DND-41 (cell line): ENCODE data around the gene EPHA10.

ENCODE experiments used
- ATAC-seq: fragments of 200-7000 bp; cut with Tn5 transposase; 3 replicates; pipeline ENCODE4 v1.9.1; 2021; ENCODE audit warnings: low read depth; ENCODE audit not compliant: insufficient read depth
- DNase-seq: peaks from one replicate; pipeline ENCODE4 v3.0.0-alpha.2; 2020
- H2AFZ ChIP-seq: 2 replicates; pipeline ENCODE4 v1.6.0; 2012; ENCODE audit warnings: low read depth, low read length
- H3K27ac ChIP-seq: 2 replicates; pipeline ENCODE4 v1.5.1; 2012; ENCODE audit warnings: low read length, inconsistent platforms
- H3K27me3 ChIP-seq: fragments of 200-600 bp; sonication (generic); 2 replicates; pipeline ENCODE4 v1.6.0; 2012; ENCODE audit warnings: low read length, mild to moderate bottlenecking, inconsistent platforms; ENCODE audit not compliant: insufficient read depth, poor library complexity
- H3K36me3 ChIP-seq: 2 replicates; pipeline ENCODE4 v1.5.1; 2012; ENCODE audit warnings: low read length, inconsistent platforms; ENCODE audit not compliant: insufficient read depth
- H3K4me1 ChIP-seq: 2 replicates; pipeline ENCODE4 v1.5.1; 2012; ENCODE audit warnings: mild to moderate bottlenecking, low read length; ENCODE audit not compliant: insufficient read depth
- H3K4me2 ChIP-seq: 2 replicates; pipeline ENCODE4 v1.6.0; 2012; ENCODE audit warnings: mild to moderate bottlenecking, moderate library complexity, low read length, inconsistent platforms; ENCODE audit not compliant: insufficient read depth
- H3K4me3 ChIP-seq, 2 experiments: fragments of 200-600 bp in 1 of 2; shearing (Covaris generic) in 1 of 2; 2 replicates each; pipeline ENCODE4 v1.5.1; 2012 to 2016; ENCODE audit warnings: inconsistent platforms in 2 of 2, low read length in 2 of 2, mild to moderate bottlenecking in 2 of 2, low read depth in 1 of 2, moderate library complexity in 1 of 2
- H3K79me2 ChIP-seq: 2 replicates; pipeline ENCODE4 v1.6.0; 2012; ENCODE audit warnings: low read length, inconsistent platforms; ENCODE audit not compliant: insufficient read depth
- H3K9ac ChIP-seq: 2 replicates; pipeline ENCODE4 v1.6.0; 2012; ENCODE audit warnings: low read depth, mild to moderate bottlenecking, inconsistent platforms, low read length, moderate library complexity
- H3K9me3 ChIP-seq: 2 replicates; pipeline ENCODE4 v1.5.1; 2012; ENCODE audit warnings: low read length, moderate library complexity, mild to moderate bottlenecking, inconsistent platforms; ENCODE audit not compliant: insufficient read depth, severe bottlenecking
- H4K20me1 ChIP-seq: 2 replicates; pipeline ENCODE4 v1.6.0; 2012; ENCODE audit warnings: low read length; ENCODE audit not compliant: insufficient read depth
- EZH2 ChIP-seq: IDR thresholded peaks from 3 replicates; pipeline ENCODE4 v1.6.1; 2012; ENCODE audit warnings: borderline replicate concordance, low read depth, mild to moderate bottlenecking, moderate library complexity, low read length, inconsistent platforms; ENCODE audit not compliant: severe bottlenecking
- TF ChIP-seq, protein P1 (sequence below): IDR thresholded peaks from 2 replicates; pipeline ENCODE4 v1.5.1; 2012; ENCODE audit warnings: borderline replicate concordance, low read length, moderate library complexity, mild to moderate bottlenecking; ENCODE audit not compliant: poor library complexity, severe bottlenecking; ENCODE audit errors: extremely low read depth

Gene EPHA10

DNA sequence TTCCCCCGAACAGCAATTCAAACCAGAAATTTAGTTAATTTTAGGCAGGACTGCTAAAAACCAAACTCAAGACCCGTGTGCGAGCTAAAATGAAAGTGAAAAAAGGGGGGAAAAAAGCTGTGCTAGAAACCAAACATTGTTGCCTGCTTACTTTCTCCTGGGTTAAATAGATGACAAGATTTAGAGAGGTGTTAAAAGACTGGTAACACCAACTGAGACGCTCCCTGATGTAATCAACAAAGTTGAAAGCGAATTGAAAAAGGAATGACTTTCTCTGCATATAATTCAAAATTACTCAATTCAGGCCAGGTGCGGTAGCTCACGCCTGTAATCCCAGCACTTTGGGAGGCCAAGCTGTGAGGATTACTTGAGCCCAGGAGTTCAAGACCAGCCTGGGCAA lies 65.8 kb downstream of the EPHA10 start:
- Histone ChIP-seq H4K20me1 (peaks cover 4% of the 10 kb centered on the region), H3K27me3 (no peaks in the 10 kb centered on the region), H3K9ac (no peak overlapping the region), H3K79me2 (peaks cover 13% of the 10 kb centered on the region), H2AFZ (no peak overlapping the region), H3K4me1 (peaks cover 8% of the 10 kb centered on the region), H3K27ac (no peak overlapping the region), H3K4me2 (no peak overlapping the region), H3K4me3 (no peak overlapping the region), H3K36me3 (peaks cover 88% of the 10 kb centered on the region), H3K9me3 (no peaks in the 10 kb centered on the region)
- TF ChIP-seq, protein P1, sequence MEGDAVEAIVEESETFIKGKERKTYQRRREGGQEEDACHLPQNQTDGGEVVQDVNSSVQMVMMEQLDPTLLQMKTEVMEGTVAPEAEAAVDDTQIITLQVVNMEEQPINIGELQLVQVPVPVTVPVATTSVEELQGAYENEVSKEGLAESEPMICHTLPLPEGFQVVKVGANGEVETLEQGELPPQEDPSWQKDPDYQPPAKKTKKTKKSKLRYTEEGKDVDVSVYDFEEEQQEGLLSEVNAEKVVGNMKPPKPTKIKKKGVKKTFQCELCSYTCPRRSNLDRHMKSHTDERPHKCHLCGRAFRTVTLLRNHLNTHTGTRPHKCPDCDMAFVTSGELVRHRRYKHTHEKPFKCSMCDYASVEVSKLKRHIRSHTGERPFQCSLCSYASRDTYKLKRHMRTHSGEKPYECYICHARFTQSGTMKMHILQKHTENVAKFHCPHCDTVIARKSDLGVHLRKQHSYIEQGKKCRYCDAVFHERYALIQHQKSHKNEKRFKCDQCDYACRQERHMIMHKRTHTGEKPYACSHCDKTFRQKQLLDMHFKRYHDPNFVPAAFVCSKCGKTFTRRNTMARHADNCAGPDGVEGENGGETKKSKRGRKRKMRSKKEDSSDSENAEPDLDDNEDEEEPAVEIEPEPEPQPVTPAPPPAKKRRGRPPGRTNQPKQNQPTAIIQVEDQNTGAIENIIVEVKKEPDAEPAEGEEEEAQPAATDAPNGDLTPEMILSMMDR = no peak
- TF ChIP-seq EZH2 = no peak
- ATAC-seq (no peak), DNase-seq (no peak)

- Histone ChIP-seq H3K4me1 (peaks cover 22% of the 10 kb centered on the region), H3K27me3 (no peaks in the 10 kb centered on the region), H3K4me2 (no peak overlapping the region), H3K9me3 (no peaks in the 10 kb centered on the region), H2AFZ (no peak overlapping the region), H3K36me3 (peaks cover 82% of the 10 kb centered on the region), H3K9ac (no peak overlapping the region), H3K79me2 (peaks cover 27% of the 10 kb centered on the region), H3K4me3 (no peak overlapping the region), H3K27ac (no peak overlapping the region), H4K20me1 (peaks cover 4% of the 10 kb centered on the region)
- TF ChIP-seq, protein P1 = no peak
- no peak for TF ChIP-seq EZH2
- no peak for DNase-seq
- ATAC-seq = no peak
Observed at GRCh38 chr1:37697737-37698136, 67.2 kb downstream of the EPHA10 start.

GRCh38 chr1:37697090-37697489 lies 67.8 kb downstream of the EPHA10 start:
- Histone ChIP-seq H3K4me3 (no peak overlapping the region), H3K36me3 (peaks cover 80% of the 10 kb centered on the region), H3K79me2 (peaks cover 31% of the 10 kb centered on the region)

More at GRCh38 chr1:37697090-37697489, 67.8 kb downstream of the EPHA10 start:
- Histone ChIP-seq H3K9me3 (no peaks in the 10 kb centered on the region), H3K4me1 (peaks cover 22% of the 10 kb centered on the region), H3K9ac (no peak overlapping the region), H3K4me2 (no peak overlapping the region), H3K27ac (no peak overlapping the region), H4K20me1 (peaks cover 4% of the 10 kb centered on the region), H2AFZ (no peak overlapping the region), H3K27me3 (no peaks in the 10 kb centered on the region)
- no peak for ATAC-seq
- TF ChIP-seq, protein P1 = no peak
- no peak for TF ChIP-seq EZH2
- no peak for DNase-seq
